K562 (cell line): ENCODE results near the gene GAL3ST2. TPM values are rescaled to one million over a fixed set of nuclear protein-coding genes. Genes with fewer than 3 reads are reported as not detected.

Experiments
- ATAC-seq: fragments of 200-7000 bp; cut with Tn5 transposase; 3 replicates; pipeline ENCODE4 v1.9.1; 2020; ENCODE audit warnings: moderate library complexity
- BruUV-seq: library from RNA; stranded (reverse); fragments of 400-500 nt; replicated peaks from 2 replicates; lab custom pipeline; 2021; lab: Mats Ljungman, UMichigan
- CTCF ChIA-PET: fragments of 300-600 bp; formaldehyde crosslinking; extraction: SDS; loops from one replicate; lab custom pipeline; 2021; ENCODE audit warnings: low intra/inter-chr PET ratio; lab: Yijun Ruan, JAX
- POLR2A ChIA-PET: fragments of 300-600, 350-650 bp; sonication (Branson Sonifier 250); formaldehyde crosslinking; extraction: SDS; loops from one replicate; lab custom pipeline; 2021; ENCODE audit warnings: antibody characterized with exemption, inconsistent platforms; lab: Yijun Ruan, JAX
- DNase-seq, 4 experiments: peaks; one replicate each; pipeline versions ENCODE4 v3.0.0 to v3.0.0-alpha.2; 2011 to 2018; ENCODE audit warnings: low spot score in 3 of 4, mixed read lengths in 3 of 4; ENCODE audit errors: extremely low read depth in 1 of 4
- FAIRE-seq: peaks from 2 replicates; lab custom pipeline; 2011; peaks lifted over from hg19 to GRCh38; lab: Jason Lieb, UNC
- H2AFZ ChIP-seq: 2 replicates; pipeline ENCODE4 v1.6.0; 2011; ENCODE audit warnings: low read depth, low read length, control low read depth, inconsistent platforms
- H3K27ac ChIP-seq: fragments of 200-600 bp; 3 replicates; pipeline ENCODE4 v1.8.0; 2011; ENCODE audit warnings: low read depth, mild to moderate bottlenecking, control low read depth, inconsistent platforms, low read length, moderate library complexity, mixed read lengths; ENCODE audit errors: extremely low read depth
- H3K27me3 ChIP-seq, 2 experiments: fragments of 300-600 bp in 1 of 2; 2 replicates in 1 of 2; 3 replicates in 1 of 2; pipeline versions ENCODE4 v1.6.0 to v1.8.0; 2011; ENCODE audit warnings: inconsistent platforms in 2 of 2, low read length in 2 of 2, mild to moderate bottlenecking in 1 of 2, mixed read lengths in 1 of 2, moderate library complexity in 1 of 2; ENCODE audit not compliant: control insufficient read depth in 2 of 2, insufficient read depth in 2 of 2
- H3K36me3 ChIP-seq: fragments of 300-600 bp; 3 replicates; pipeline ENCODE4 v1.8.0; 2011; ENCODE audit warnings: mild to moderate bottlenecking, low read length, inconsistent platforms; ENCODE audit not compliant: control insufficient read depth, insufficient read depth
- H3K4me1 ChIP-seq, 2 experiments: fragments of 200-600 bp in 1 of 2; replicated peaks in 1 of 2; 2 replicates in 1 of 2; 3 replicates in 1 of 2; pipeline versions ENCODE4 v1.5.1 to v1.8.0; 2011; ENCODE audit warnings: inconsistent platforms in 2 of 2, low read length in 2 of 2, mild to moderate bottlenecking in 1 of 2, mixed read lengths in 1 of 2, moderate library complexity in 1 of 2; ENCODE audit not compliant: control insufficient read depth in 2 of 2, insufficient read depth in 2 of 2
- H3K4me2 ChIP-seq: 2 replicates; pipeline ENCODE4 v1.6.1; 2011; ENCODE audit warnings: low read length, control low read depth, inconsistent platforms, mixed read lengths; ENCODE audit not compliant: insufficient read depth
- H3K4me3 ChIP-seq: fragments of 200-600 bp; sonication (generic), shearing (Covaris generic); 2 replicates; pipeline ENCODE4 v1.5.1; 2016; ENCODE audit warnings: control low read depth, inconsistent platforms
- H3K79me2 ChIP-seq: fragments of 200-600 bp; 3 replicates; pipeline ENCODE4 v1.8.0; 2011; ENCODE audit warnings: low read length, inconsistent platforms; ENCODE audit not compliant: control insufficient read depth, insufficient read depth
- H3K9ac ChIP-seq, 2 experiments: 2 replicates each; pipeline versions ENCODE4 v1.6.0 to v1.6.1; 2011; ENCODE audit warnings: low read depth in 2 of 2, low read length in 2 of 2, control low read depth in 1 of 2, inconsistent platforms in 1 of 2, mild to moderate bottlenecking in 1 of 2, mixed read lengths in 1 of 2; ENCODE audit not compliant: insufficient read depth in 1 of 2
- H3K9me1 ChIP-seq: one replicate; pipeline ENCODE4 v1.6.0; 2011; ENCODE audit warnings: inconsistent platforms, mild to moderate bottlenecking, low read length, moderate library complexity; ENCODE audit not compliant: control insufficient read depth, insufficient read depth
- H3K9me3 ChIP-seq: replicated peaks from 2 replicates; pipeline ENCODE4 v1.5.1; 2011; ENCODE audit warnings: low read depth, low read length, inconsistent platforms; ENCODE audit not compliant: control insufficient read depth, insufficient read depth
- H4K20me1 ChIP-seq: replicated peaks from 2 replicates; pipeline ENCODE4 v1.6.1; 2011; ENCODE audit warnings: low read length, inconsistent platforms, mixed read lengths; ENCODE audit not compliant: control insufficient read depth, insufficient read depth
- CBX3 ChIP-seq, 2 experiments: IDR thresholded peaks; 1 replicate in 1 of 2; 2 replicates in 1 of 2; pipeline ENCODE4 v1.6.1; 2012; ENCODE audit warnings: inconsistent platforms in 2 of 2, low read length in 2 of 2, borderline replicate concordance in 1 of 2, control low read depth in 1 of 2
- NEUROD1 ChIP-seq: fragments of 150-350 bp; IDR thresholded peaks from 2 replicates; pipeline ENCODE4 v1.6.1; 2014; ENCODE audit warnings: borderline replicate concordance, low read length, low read depth; ENCODE audit not compliant: partially characterized antibody
- TAL1 ChIP-seq: fragments of 450-650 bp; IDR thresholded peaks from 2 replicates; pipeline ENCODE4 v1.6.1; 2016; ENCODE audit warnings: mild to moderate bottlenecking
- TRIM28 ChIP-seq: fragments of 450-650 bp; IDR thresholded peaks from 2 replicates; pipeline ENCODE4 v1.6.1; 2017
- ZFP1 ChIP-seq: fragments of 450-650 bp; formaldehyde crosslinking; IDR thresholded peaks from 2 replicates; pipeline ENCODE4 v1.4.0; 2020; ENCODE audit warnings: mild to moderate bottlenecking, mixed read lengths
- WGBS: fragments of 100-300 bp; shearing (Covaris generic); methylation state at CpG from one replicate; pipeline ENCODE4 v1.1.6; 2016; ENCODE audit warnings: low coverage, mixed read lengths; ENCODE audit not compliant: insufficient coverage; ENCODE audit errors: missing lambda C conversion rate; 5-methylcytosine and 5-hydroxymethylcytosine counted together
- in situ Hi-C: fragments of 300-500 bp; cut with MboI; formaldehyde crosslinking; loops from 4 replicates; pipeline ENCODE4 v1.15.0; 2018; ENCODE audit warnings: inconsistent platforms, mixed read lengths
- intact Hi-C: fragments of 100-400 bp; cut with micrococcal nuclease; formaldehyde crosslinking; loops from 2 replicates; pipeline ENCODE4 v1.14.2; 2022
- polyA plus RNA-seq, 8 experiments: library from polyadenylated mRNA; depleted of rRNA in 4 of 8; stranded (reverse) in 5 of 8; unstranded in 3 of 8; fragments of >200 nt; fragmentation: Nextera tagmentation in 2 of 8; fragmentation: Illumina TruSeq in 1 of 8; extraction: Ambion mirVana in 2 of 8; extraction: Trizol in 1 of 8; gene quantifications; 2 replicates each; pipeline versions ENCODE4 v1.2.1 to v1.2.3, GENCODE V29; 2011 to 2014; ENCODE audit warnings: inconsistent platforms in 1 of 8, missing spikeins in 1 of 8
- total RNA-seq, 7 experiments: library from RNA; depleted of rRNA in 6 of 7; stranded (reverse); fragments of >200 nt in 6 of 7; fragmentation: Illumina TruSeq in 2 of 7; extraction: Trizol in 2 of 7; gene quantifications; 2 replicates each; pipeline versions ENCODE4 v1.2.1 to v1.2.3, GENCODE V29; 2011 to 2021; ENCODE audit warnings: low replicate concordance in 1 of 7
- TF ChIP-seq, protein P1 (sequence below): fragments of 450-650 bp; IDR thresholded peaks from 2 replicates; pipeline ENCODE4 v1.6.1; 2018; ENCODE audit warnings: mild to moderate bottlenecking, low read depth; ENCODE audit not compliant: partially characterized antibody

Gene GAL3ST2
- total and polyA plus RNA-seq, 9 of the 15 experiments (the other 6 are each of a cell fraction or from before 2014, with no cell fraction given), result 0.42 TPM; not detected in 8

DNA sequence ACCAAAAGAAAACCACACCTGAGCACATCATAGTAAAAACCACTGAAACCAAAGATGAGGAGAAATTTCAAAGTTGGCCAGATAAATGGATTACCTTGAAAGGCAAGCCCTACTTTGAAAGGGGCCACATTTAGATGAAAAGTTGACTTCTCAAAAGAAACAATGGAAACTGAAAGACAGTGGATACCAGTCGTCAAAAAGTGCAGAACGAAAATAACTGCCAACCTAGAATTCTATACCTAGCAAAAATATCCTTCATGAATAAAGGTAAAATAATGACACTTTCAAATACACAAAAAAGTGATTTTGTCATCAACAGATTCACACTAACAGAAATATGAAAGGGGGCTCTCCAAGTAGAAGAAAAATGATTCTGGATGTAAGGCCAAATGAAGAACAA lies 50.8 kb downstream of the GAL3ST2 start:
- DNase-seq (no peak), FAIRE-seq (no peak), ATAC-seq (no peak)
- Histone ChIP-seq H3K4me1 (peaks cover 8 to 10% of the 10 kb centered on the region in 2 experiments; a peak in 4 of 5 replicates), H3K36me3 (no peaks in the 10 kb centered on the region), H3K9me1 (no peaks in the 10 kb centered on the region), H4K20me1 (no peaks in the 10 kb centered on the region), H3K79me2 (no peaks in the 10 kb centered on the region), H3K27me3 (no peaks in the 10 kb centered on the region), H3K4me3 (no peak overlapping the region), H3K27ac (no peak overlapping the region), H3K9ac (no peak overlapping the region), H3K9me3 (peaks cover 8% of the 10 kb centered on the region; the same call in 1 of the 2 replicates), H2AFZ (no peak overlapping the region), H3K4me2 (no peak overlapping the region)
- TF ChIP-seq NEUROD1 (no peak), TRIM28 (peak; percentile 85), CBX3 (IDR thresholded peaks at IDR 0.05; ENCODE audit: borderline replicate concordance in 1 of 2, low read length in 2 of 2) (peak in 1 of 2 experiments; percentile 93; a peak in 2 of 3 replicates), TAL1 (no peak), ZFP1 (CRISPR knock-in tag) (peak; percentile 75; the same call in 1 of the 2 replicates)
- TF ChIP-seq, protein P1, sequence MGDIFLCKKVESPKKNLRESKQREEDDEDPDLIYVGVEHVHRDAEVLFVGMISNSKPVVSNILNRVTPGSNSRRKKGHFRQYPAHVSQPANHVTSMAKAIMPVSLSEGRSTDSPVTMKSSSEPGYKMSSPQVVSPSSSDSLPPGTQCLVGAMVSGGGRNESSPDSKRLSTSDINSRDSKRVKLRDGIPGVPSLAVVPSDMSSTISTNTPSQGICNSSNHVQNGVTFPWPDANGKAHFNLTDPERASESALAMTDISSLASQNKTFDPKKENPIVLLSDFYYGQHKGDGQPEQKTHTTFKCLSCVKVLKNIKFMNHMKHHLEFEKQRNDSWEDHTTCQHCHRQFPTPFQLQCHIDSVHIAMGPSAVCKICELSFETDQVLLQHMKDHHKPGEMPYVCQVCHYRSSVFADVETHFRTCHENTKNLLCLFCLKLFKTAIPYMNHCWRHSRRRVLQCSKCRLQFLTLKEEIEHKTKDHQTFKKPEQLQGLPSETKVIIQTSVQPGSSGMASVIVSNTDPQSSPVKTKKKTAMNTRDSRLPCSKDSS, result peak; percentile 59
- intact Hi-C loops, result no loop called here
- CTCF ChIA-PET, result no interaction called here
- no TSS peak for BruUV-seq
- 4% methylated on average over 2 of the region's 2 CpGs for WGBS
- POLR2A ChIA-PET, result no interaction called here
- in situ Hi-C loops, result no loop called here
